ENCODE measurements around the gene WNT9A. TPM values are rescaled to one million over a fixed set of nuclear protein-coding genes. Genes with fewer than 3 reads are reported as not detected.

Gene WNT9A
- total RNA-seq, 1 experiment from 2014 or later = 1.5 TPM

- POLR2A ChIA-PET = no interaction called here
- no peaks in the 10 kb centered on the region for H3K9me3 Mint-ChIP-seq
- CTCF ChIA-PET = interaction anchor here (0.6 to 1.4 kb wide), 2 partner anchors 55 to 242 kb away, joined by 3 to 5 read pairs; no protein-coding TSS in a partner anchor
- no peaks in the 10 kb centered on the region for H3K27me3 Mint-ChIP-seq (ENCODE audit: low read depth)
- DNase-seq (ENCODE audit: low spot score) (peak; percentile 6), ATAC-seq (no peak)
- no peaks in the 10 kb centered on the region for H3K36me3 Mint-ChIP-seq
- H3K4me3 Mint-ChIP-seq = no peak overlapping the region
- H3K4me1 Mint-ChIP-seq = peaks cover 3% of the 10 kb centered on the region; the same call in 1 of the 2 replicates
- TF ChIP-seq TEAD1 (CRISPR knock-in tag; IDR thresholded peaks at IDR 0.05) (no peak), PRDM15 (CRISPR knock-in tag; IDR thresholded peaks at IDR 0.05) (no peak), ERG (CRISPR knock-in tag; IDR thresholded peaks at IDR 0.05) (no peak), ELF4 (CRISPR knock-in tag; IDR thresholded peaks at IDR 0.05; ENCODE audit: low read depth) (no peak), SMAD4 (CRISPR knock-in tag; IDR thresholded peaks at IDR 0.05) (no peak), IRF2 (CRISPR knock-in tag; IDR thresholded peaks at IDR 0.05; ENCODE audit: borderline replicate concordance, low read depth) (no peak), NFE2L1 (CRISPR knock-in tag; IDR thresholded peaks at IDR 0.05) (no peak), GABPB1 (CRISPR knock-in tag; IDR thresholded peaks at IDR 0.05) (no peak), ZNF423 (CRISPR knock-in tag; IDR thresholded peaks at IDR 0.05) (no peak), ZNF396 (CRISPR knock-in tag; IDR thresholded peaks at IDR 0.05; ENCODE audit: borderline replicate concordance) (no peak), TCF7 (CRISPR knock-in tag; IDR thresholded peaks at IDR 0.05; ENCODE audit: low read depth) (no peak), TP53 (CRISPR knock-in tag; IDR thresholded peaks at IDR 0.05) (no peak)
- TF ChIP-seq, protein P1, sequence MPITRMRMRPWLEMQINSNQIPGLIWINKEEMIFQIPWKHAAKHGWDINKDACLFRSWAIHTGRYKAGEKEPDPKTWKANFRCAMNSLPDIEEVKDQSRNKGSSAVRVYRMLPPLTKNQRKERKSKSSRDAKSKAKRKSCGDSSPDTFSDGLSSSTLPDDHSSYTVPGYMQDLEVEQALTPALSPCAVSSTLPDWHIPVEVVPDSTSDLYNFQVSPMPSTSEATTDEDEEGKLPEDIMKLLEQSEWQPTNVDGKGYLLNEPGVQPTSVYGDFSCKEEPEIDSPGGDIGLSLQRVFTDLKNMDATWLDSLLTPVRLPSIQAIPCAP (CRISPR knock-in tag; IDR thresholded peaks at IDR 0.05) = no peak
- TF ChIP-seq, protein P2, sequence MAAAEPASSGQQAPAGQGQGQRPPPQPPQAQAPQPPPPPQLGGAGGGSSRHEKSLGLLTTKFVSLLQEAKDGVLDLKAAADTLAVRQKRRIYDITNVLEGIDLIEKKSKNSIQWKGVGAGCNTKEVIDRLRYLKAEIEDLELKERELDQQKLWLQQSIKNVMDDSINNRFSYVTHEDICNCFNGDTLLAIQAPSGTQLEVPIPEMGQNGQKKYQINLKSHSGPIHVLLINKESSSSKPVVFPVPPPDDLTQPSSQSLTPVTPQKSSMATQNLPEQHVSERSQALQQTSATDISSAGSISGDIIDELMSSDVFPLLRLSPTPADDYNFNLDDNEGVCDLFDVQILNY (CRISPR knock-in tag; IDR thresholded peaks at IDR 0.05) = no peak
- TF ChIP-seq, protein P3, sequence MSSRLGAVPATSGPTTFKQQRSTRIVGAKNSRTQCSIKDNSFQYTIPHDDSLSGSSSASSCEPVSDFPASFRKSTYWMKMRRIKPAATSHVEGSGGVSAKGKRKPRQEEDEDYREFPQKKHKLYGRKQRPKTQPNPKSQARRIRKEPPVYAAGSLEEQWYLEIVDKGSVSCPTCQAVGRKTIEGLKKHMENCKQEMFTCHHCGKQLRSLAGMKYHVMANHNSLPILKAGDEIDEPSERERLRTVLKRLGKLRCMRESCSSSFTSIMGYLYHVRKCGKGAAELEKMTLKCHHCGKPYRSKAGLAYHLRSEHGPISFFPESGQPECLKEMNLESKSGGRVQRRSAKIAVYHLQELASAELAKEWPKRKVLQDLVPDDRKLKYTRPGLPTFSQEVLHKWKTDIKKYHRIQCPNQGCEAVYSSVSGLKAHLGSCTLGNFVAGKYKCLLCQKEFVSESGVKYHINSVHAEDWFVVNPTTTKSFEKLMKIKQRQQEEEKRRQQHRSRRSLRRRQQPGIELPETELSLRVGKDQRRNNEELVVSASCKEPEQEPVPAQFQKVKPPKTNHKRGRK (CRISPR knock-in tag; IDR thresholded peaks at IDR 0.05; ENCODE audit: borderline replicate concordance) = no peak
- H3K27ac Mint-ChIP-seq = no peak overlapping the region
These were observed 49.1 kb downstream of the WNT9A start for GRCh38 chr1:227898502-227899140.

DNA sequence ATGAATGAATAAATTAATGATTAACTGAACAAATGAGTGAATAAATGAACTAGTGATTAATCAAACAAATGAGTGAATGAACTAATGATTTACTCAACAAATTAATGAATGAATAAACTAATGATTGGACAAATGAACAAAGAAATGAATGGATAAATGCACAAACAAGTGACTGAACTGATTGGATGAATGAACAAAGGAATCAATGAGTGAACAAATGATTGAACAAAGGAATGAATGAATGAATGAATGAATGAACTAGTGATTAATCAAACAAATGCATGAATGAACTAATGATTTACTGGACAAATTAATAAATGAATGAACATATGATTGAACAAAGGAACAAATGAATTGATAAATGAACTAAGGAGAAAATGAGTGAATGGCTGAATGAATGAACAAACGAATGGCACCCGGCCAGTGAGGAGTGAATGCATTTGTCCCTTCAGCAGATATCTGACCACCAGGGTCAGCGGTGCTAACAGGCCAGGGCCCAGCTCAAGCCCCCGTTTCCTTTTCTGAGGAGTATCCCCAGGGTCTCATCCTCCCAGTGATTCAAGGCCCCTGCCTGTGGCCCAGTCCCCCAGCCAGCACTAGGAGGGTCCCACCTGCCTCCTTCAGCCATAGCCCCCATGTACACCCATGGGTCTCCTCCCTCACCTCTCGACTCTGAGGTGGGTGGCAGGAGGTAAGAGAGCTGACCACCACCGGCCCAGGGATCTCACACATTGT lies 49.9 kb downstream of the WNT9A start:
- TF ChIP-seq KAT7 (CRISPR knock-in tag; IDR thresholded peaks at IDR 0.05; ENCODE audit: borderline replicate concordance) (no peak), AFF4 (CRISPR knock-in tag; IDR thresholded peaks at IDR 0.05; ENCODE audit: borderline replicate concordance) (no peak), MYBL2 (CRISPR knock-in tag; IDR thresholded peaks at IDR 0.05) (no peak)
- TF ChIP-seq, protein P4, sequence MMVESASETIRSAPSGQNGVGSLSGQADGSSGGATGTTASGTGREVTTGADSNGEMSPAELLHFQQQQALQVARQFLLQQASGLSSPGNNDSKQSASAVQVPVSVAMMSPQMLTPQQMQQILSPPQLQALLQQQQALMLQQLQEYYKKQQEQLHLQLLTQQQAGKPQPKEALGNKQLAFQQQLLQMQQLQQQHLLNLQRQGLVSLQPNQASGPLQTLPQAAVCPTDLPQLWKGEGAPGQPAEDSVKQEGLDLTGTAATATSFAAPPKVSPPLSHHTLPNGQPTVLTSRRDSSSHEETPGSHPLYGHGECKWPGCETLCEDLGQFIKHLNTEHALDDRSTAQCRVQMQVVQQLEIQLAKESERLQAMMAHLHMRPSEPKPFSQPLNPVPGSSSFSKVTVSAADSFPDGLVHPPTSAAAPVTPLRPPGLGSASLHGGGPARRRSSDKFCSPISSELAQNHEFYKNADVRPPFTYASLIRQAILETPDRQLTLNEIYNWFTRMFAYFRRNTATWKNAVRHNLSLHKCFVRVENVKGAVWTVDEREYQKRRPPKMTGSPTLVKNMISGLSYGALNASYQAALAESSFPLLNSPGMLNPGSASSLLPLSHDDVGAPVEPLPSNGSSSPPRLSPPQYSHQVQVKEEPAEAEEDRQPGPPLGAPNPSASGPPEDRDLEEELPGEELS (CRISPR knock-in tag; IDR thresholded peaks at IDR 0.05) = no peak
- Mint-ChIP-seq H3K4me1 (peaks cover 3% of the 10 kb centered on the region; the same call in 1 of the 2 replicates), H3K27me3 (ENCODE audit: low read depth) (no peaks in the 10 kb centered on the region), H3K36me3 (no peaks in the 10 kb centered on the region), H3K9me3 (no peaks in the 10 kb centered on the region), H3K27ac (no peak overlapping the region), H3K4me3 (no peak overlapping the region)
- ChIA-PET POLR2A (no interaction called here), CTCF (interaction anchor here (1.4 to 1.6 kb wide), 2 partner anchors 13 to 56 kb away, joined by 3 to 5 read pairs; no protein-coding TSS in a partner anchor)
- ATAC-seq = no peak
- DNase-seq (ENCODE audit: low spot score) = peak; percentile 5
